GM13976 (cell line): ENCODE measurements around the gene CLMN.

Source experiments
- DNase-seq: peaks from one replicate; pipeline ENCODE4 v3.0.0; 2012; ENCODE audit warnings: low spot score
- in situ Hi-C: fragments of 300-500 bp; cut with MboI; formaldehyde crosslinking; loops from one replicate; pipeline ENCODE4 v1.12.0; 2022; ENCODE audit warnings: low sequenced_read_pairs, mixed read lengths, inconsistent platforms; ENCODE audit not compliant: unreplicated experiment
- TF ChIP-seq, protein P1 (sequence below): IDR thresholded peaks from 2 replicates; pipeline ENCODE4 v1.5.1; 2012; ENCODE audit warnings: borderline replicate concordance, mild to moderate bottlenecking; ENCODE audit not compliant: insufficient read depth; ENCODE audit errors: extremely low read depth, missing control alignments, control extremely low read depth

The CLMN gene

DNA sequence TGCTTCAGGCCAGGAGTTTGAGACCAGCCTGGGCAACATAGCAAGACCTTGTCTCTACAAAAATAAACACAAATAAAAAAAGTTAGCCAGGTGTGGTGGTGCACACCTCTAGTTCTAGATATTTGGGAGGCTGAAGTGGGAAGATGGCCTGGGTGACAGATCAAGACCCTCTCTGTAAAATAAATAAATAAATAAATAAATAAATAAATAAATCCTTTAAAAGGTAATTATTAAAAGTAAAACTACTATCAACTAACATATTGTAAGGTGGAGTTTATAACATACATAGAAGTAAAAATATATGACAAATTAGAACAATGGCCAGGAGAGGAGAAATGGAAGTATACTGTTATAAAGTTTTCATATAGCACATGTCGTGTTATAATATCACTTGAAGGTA lies 33.3 kb upstream of the CLMN start:
- DNase-seq, result no peak
- in situ Hi-C loops, result no loop called here
- TF ChIP-seq, protein P1, sequence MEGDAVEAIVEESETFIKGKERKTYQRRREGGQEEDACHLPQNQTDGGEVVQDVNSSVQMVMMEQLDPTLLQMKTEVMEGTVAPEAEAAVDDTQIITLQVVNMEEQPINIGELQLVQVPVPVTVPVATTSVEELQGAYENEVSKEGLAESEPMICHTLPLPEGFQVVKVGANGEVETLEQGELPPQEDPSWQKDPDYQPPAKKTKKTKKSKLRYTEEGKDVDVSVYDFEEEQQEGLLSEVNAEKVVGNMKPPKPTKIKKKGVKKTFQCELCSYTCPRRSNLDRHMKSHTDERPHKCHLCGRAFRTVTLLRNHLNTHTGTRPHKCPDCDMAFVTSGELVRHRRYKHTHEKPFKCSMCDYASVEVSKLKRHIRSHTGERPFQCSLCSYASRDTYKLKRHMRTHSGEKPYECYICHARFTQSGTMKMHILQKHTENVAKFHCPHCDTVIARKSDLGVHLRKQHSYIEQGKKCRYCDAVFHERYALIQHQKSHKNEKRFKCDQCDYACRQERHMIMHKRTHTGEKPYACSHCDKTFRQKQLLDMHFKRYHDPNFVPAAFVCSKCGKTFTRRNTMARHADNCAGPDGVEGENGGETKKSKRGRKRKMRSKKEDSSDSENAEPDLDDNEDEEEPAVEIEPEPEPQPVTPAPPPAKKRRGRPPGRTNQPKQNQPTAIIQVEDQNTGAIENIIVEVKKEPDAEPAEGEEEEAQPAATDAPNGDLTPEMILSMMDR, result no peak

DNA sequence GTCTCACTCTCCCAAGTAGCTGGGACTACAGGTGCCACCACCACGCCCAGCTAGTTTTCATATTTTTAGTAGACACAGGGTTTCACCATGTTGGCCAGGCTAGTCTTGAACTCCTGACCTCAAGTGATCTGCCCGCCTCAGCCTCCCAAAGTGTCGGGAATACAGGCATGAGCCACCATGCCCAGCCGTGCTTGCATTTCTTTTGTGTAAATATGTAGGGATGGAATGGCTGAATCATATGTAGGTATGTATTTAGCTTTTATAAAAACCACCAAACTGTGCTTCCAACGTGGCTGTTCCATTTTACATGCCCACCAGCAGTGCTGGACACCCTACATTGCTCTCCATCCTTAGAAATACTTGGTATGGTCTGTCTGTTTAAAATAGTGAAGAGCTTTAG lies 32.8 kb upstream of the CLMN start:
- DNase-seq, result no peak
- TF ChIP-seq, protein P1, result no peak
- in situ Hi-C loops, result no loop called here

DNA sequence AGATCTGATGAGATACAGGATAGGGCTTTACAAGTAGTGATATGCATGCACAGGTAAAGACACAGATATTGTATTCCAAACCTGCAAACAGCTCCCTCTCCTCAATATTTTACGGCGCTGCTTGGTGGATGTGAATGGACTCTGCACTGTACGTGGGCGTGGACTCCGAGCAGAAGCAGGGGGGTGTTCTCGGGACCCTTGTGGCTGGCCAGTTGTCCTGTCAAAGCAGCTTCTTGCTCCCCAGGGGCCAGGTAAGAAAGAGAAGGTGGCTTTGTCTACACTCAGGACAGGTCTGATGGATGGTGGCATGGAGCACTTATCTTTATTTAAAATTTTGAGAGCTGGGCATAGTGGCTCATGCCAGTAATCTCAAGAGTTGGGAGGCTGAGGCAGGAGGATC lies 29.5 kb upstream of the CLMN start:
- TF ChIP-seq, protein P1, result no peak
- in situ Hi-C loops, result no loop called here
- DNase-seq, result no peak

DNA sequence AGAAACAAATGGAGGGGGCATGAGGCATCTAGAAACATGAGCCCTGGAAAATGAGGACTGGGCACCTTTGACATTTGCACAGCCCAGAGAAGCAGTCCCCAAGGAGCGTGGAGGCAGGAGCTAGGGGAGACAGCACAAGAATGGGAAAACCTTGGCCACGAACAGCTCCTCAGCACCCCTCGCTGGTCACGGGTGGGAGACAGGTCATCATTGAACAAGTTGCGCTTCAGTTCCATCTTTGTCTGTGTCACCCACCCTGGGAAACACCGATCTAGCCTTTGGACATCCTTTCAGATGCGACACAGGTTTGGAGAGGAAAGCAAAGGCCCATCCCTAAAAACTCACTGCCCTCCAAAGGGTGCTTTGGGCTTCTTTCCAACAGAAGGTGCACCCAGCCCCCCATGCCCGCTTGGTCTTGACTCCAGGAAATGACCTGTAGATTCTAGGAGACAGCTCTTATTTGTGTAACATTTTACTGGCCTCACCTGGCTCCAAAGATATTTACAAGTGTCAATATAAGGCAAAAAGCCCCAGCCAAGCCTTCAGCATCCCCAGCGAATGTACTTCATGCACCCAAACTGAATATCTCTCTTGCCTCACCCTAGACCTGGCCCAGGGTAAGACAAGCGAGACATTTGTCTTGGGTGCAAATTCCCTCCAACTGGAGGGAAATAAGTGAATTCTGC lies 28.8 kb upstream of the CLMN start:
- DNase-seq, result no peak
- TF ChIP-seq, protein P1, result no peak
- in situ Hi-C loops, result no loop called here

DNA sequence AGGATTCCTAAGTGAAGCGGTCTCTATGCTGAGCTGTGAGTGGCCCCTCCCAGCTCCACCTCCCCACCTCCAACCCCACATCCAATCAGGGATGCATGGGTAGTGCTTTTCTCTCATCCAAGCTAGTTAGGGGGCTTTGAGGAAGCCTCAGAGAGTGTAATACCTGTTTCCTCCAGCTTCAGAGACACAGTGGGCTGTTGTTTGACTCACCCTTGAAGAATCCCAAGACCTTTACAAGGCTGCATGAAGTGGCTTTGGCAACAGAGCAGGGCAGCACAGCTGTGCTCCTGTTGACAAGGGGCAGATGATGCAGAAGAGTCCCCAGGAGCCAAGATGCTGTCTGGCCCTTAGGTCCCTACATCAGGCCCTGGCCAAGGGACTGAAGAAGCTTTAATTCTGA lies 27.1 kb upstream of the CLMN start:
- no peak for DNase-seq
- TF ChIP-seq, protein P1, result no peak
- in situ Hi-C loops, result no loop called here

DNA sequence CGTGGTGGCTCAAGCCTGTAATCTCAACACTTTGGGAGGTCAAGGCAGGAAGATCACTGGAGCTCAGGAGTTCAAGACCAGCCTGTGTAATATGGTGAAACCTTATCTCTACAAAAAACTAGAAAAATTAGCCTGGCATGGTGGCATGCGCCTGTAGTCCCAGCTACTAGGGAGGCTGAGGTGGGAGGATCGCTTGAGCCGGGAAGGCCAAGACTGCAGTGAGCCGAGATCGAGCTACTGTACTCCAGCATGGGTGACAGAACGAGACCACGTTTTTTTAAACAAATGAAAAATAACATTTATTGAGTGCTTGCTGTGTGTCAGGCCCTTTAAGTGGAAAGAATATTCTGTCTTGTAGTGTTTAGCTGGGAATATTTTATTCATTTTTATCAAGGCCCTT lies 26.6 kb upstream of the CLMN start:
- no peak for DNase-seq
- in situ Hi-C loops, result no loop called here
- TF ChIP-seq, protein P1, result no peak
